Measurements from ENCODE around the gene SYT10.
"Not testable (repeated sequence)": the region's sequence is repeated elsewhere in the genome, so short reads cannot be mapped to it uniquely, and the experiment has no call there.

The SYT10 gene

GRCh38 chr12:33432992-33433391 is 6.6 kb downstream of the SYT10 start:
- TF ChIP-seq CTCF (IDR thresholded peaks at IDR 0.05; ENCODE audit: low read depth, low read length, missing control alignments), result no peak
- no peak overlapping the region for H3K4me3 ChIP-seq (ENCODE audit: low read depth, low read length)
- no peak for DNase-seq (ENCODE audit: low read depth)
- in situ Hi-C loops (cut with HindIII; ENCODE audit: low sequenced_read_pairs), result no loop called here

- DNase-seq (ENCODE audit: low read depth), result no peak
- no peak overlapping the region for H3K4me3 ChIP-seq (ENCODE audit: low read depth, low read length)
- TF ChIP-seq CTCF (IDR thresholded peaks at IDR 0.05; ENCODE audit: low read depth, low read length, missing control alignments), result no peak
- in situ Hi-C loops (cut with HindIII; ENCODE audit: low sequenced_read_pairs), result no loop called here
Observed at GRCh38 chr12:33431648-33432047, 8.0 kb downstream of the SYT10 start.

- TF ChIP-seq CTCF (IDR thresholded peaks at IDR 0.05; ENCODE audit: low read depth, low read length, missing control alignments), result no peak
- H3K4me3 ChIP-seq (ENCODE audit: low read depth, low read length), result no peak overlapping the region
- in situ Hi-C loops (cut with HindIII; ENCODE audit: low sequenced_read_pairs), result no loop called here
- no peak for DNase-seq (ENCODE audit: low read depth)
Observed at GRCh38 chr12:33429468-33429867, 10.2 kb downstream of the SYT10 start.

GRCh38 chr12:33427071-33427470 is 12.5 kb downstream of the SYT10 start:
- no peak for DNase-seq (ENCODE audit: low read depth)
- in situ Hi-C loops (cut with HindIII; ENCODE audit: low sequenced_read_pairs), result no loop called here
- TF ChIP-seq CTCF (IDR thresholded peaks at IDR 0.05; ENCODE audit: low read depth, low read length, missing control alignments), result no peak

GRCh38 chr12:33423706-33424105 is 15.9 kb downstream of the SYT10 start:
- TF ChIP-seq CTCF (IDR thresholded peaks at IDR 0.05; ENCODE audit: low read depth, low read length, missing control alignments), result no peak
- in situ Hi-C loops (cut with HindIII; ENCODE audit: low sequenced_read_pairs), result no loop called here
- H3K4me3 ChIP-seq (ENCODE audit: low read depth, low read length), result no peak overlapping the region
- DNase-seq (ENCODE audit: low read depth), result no peak

More at GRCh38 chr12:33427071-33427470, 12.5 kb downstream of the SYT10 start:
- H3K4me3 ChIP-seq (ENCODE audit: low read depth, low read length), result no peak overlapping the region

- H3K4me3 ChIP-seq (ENCODE audit: low read depth, low read length); in situ Hi-C loops (cut with HindIII; ENCODE audit: low sequenced_read_pairs); DNase-seq (ENCODE audit: low read depth): not testable (repeated sequence)
Observed at GRCh38 chr12:33412410-33412809, 27.2 kb downstream of the SYT10 start.

GRCh38 chr12:33383503-33383902 is 56.1 kb downstream of the SYT10 start:
- H3K4me3 ChIP-seq (ENCODE audit: low read depth, low read length), result no peak overlapping the region
- no peak for DNase-seq (ENCODE audit: low read depth)
- TF ChIP-seq CTCF (IDR thresholded peaks at IDR 0.05; ENCODE audit: low read depth, low read length, missing control alignments), result no peak
- in situ Hi-C loops (cut with HindIII; ENCODE audit: low sequenced_read_pairs), result no loop called here
